Stromal cell of bone marrow (primary cell): ENCODE results near the gene THADA.

Experiments
- DNase-seq: peaks from one replicate; pipeline ENCODE4 v3.0.0-alpha.2; 2012; ENCODE audit warnings: low read depth

THADA gene

DNA sequence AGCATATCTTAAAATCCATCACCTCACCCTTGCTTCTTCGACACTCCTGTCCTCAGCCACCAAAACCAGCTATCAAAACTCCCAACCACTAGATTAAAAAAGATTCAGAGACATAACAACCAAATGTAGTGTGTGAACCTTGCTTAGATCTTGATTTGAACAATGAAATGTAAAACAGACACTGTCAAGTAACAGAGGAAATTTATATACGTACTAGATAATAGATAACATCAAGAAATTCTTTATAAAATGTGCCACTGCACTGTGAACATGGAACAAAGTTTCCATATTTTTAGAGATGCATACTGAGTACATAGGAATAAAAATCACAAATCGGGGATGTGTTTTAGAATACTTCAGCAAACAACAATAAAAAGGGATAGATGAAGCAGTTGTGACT lies 86.0 kb downstream of the THADA start:
- no peak for DNase-seq

DNA sequence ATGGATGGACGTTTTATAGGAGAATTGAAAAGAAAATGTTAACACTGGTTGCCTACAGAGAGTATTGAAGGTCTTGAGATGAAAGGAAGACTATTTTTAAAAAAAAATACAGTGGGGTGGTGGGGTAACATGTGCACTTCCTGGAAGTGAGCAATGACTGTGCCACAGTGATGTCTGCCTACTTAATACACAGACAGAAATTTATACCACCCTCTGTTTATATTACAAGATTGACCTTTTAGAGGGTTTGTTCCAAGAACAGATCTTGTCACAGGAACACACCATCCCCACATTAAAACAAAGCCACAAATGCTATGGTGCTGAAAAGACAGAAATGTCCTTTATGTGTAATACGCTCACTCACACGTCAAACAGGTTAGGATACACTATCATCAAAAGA lies 87.6 kb downstream of the THADA start:
- DNase-seq = no peak

GRCh38 chr2:43507137-43507536 lies 88.7 kb downstream of the THADA start:
- DNase-seq = no peak

GRCh38 chr2:43495727-43496126 lies 100.1 kb downstream of the THADA start:
- no peak for DNase-seq

- DNase-seq = no peak
Measured at GRCh38 chr2:43493954-43494353, 101.9 kb downstream of the THADA start.

DNA sequence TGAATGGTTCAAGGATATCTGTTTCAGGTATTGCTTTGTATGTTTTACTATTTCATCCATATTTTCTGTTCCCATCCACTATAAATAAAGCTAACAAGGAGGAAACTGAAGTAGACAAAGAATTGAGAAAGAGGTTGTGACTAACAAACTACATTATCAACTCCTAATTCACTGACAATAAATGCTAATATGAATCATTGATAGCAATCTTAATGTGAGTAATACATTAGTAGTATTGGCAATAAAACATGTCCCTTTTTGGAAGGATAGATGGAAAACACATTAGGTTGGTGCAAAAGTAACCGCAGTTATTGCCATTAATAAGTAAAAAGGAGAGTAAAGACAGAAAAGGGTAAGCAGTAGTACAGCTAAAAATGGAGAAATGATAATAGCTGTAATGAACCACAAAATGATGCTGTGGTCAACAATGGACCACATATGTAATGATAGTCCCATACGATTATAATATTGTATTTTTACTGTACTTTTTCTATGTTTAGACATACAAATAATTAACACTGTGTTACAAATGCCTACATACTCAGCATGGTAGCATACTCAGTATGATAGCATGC lies 104.7 kb downstream of the THADA start:
- no peak for DNase-seq

- no peak for DNase-seq
Measured at GRCh38 chr2:43490252-43490786, 105.5 kb downstream of the THADA start.

GRCh38 chr2:43488737-43489136 lies 107.1 kb downstream of the THADA start:
- DNase-seq = no peak

DNA sequence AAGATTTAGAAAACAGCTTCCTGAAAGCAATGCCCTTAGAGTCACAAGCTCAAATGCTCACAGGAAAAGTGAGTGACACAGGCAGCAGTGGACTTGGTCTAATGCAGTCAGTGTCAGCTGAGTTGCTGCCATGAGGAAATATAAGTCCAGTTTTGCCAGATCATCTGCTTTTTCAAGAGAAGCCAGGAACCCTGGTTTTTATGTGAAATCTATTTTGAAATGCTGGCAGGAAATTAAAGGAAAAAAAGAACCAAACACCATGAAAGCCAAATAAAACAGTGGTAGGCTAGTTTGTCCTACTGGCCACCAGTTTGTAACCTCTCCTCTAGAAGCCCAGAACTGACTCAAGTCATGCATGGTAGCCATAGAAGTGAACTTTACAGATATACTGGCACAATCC lies 109.2 kb downstream of the THADA start:
- DNase-seq = peak; percentile 81

GRCh38 chr2:43484323-43484930 lies 111.4 kb downstream of the THADA start:
- DNase-seq = peak; percentile 71

DNA sequence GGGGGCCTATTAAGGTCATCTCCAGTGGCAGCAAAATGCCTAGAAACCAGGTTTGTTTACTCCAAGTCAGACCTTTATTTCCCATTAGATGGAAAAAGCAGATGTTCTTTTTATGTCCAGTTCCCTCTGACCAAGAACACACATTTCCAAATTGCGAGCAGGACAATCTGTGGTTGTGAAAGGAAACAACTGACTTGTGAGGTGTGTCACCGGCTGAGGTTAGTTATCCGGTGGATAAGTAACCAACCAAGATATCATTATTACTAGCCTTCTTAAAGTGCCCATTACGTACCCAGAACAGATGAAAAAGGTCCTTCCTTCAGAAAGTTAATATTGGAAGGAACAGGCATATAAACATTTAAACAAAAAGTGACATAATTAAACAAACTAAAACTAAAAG lies 112.9 kb downstream of the THADA start:
- no peak for DNase-seq

GRCh38 chr2:43481927-43482542 lies 113.8 kb downstream of the THADA start:
- DNase-seq = no peak

DNA sequence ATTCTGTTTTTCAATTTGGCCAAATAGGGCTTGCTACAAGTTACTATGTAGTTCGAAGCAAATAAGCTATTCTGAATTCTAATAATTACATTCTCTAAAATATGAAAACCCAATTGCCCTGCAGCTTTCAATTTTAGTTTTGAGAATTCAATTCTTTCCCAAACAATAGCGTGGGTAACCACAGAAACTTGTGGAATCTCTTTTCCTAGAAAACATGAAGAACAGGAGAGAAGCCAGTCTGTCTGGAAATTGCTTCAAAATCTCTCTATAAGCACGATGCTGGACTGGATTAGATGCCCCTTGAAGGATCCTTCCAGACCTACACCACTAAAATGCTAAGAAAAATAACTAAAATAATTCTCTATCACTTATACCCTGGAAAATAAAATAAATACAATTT lies 115.0 kb downstream of the THADA start:
- DNase-seq = no peak

- no peak for DNase-seq
Measured at GRCh38 chr2:43478412-43479086, 117.3 kb downstream of the THADA start.

- DNase-seq = no peak
Measured at GRCh38 chr2:43475922-43476321, 119.9 kb downstream of the THADA start.

DNA sequence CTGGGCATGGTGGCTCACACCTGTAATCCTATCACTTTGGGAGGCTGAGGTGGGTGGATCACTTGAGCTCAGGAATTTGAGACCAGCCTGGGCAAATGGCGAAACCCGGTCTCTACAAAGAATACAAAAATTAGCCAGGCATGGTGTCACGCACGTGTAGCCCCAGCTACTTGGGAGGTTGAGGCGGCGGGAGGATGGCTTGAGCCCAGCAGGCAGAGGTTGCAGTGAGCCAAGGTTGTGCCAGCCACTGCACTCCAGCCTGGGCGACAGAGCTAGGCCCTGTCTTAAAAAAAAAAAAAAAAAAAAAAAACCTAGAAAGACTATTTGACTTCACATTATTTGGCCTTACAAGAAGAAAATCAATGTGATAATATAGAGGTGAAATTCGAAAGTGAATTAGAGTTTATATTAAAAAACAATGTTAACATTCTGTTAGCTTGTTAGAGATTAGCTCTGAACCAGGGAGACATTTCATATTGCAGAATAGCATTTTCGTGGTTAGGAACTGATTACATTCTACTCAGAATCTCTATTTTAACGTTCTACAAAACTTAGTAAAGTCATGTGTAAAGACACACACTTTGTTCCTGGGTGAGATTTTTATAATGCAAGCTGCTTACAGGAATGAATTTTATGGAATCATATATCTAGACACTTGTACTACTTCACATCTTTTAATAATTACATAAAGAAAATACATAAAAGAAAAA lies 120.5 kb downstream of the THADA start:
- no peak for DNase-seq

DNA sequence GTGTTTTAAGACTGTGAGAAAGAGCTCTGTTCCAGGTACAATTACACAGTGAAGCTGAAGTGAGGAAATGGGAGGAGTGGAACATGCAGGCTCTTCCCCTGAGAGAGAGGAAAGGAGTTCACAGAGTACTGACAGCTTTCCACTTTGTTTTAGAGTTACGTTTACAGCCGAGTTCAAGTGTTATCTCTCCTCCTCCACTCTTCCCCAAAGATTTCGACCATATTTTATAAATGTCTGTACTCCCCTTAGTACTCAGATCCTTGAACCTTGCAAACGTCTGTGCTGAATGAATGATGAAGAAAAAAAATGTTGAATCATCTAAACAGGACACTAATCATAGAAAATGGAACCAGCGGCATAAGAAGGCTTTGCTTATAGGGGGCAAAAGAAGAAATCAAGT lies 121.6 kb downstream of the THADA start:
- DNase-seq = no peak

DNA sequence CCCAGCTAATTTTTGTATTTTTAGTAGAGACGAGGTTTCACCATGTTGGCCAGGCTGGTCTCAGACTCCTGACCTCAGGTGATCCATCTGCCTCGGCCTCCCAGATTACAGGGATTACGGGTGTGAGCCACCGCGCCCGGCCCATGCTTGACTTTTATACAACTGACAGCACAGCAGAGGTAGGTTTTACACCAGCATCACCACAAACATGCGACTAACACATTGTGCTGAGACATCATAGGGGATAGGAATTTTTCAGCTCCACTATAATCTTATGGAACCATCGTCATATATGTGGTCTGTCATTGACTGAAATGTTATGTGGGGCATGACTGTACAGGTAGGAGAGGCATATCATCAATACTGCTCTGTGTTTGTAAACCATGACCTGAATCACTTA lies 122.1 kb downstream of the THADA start:
- no peak for DNase-seq

DNA sequence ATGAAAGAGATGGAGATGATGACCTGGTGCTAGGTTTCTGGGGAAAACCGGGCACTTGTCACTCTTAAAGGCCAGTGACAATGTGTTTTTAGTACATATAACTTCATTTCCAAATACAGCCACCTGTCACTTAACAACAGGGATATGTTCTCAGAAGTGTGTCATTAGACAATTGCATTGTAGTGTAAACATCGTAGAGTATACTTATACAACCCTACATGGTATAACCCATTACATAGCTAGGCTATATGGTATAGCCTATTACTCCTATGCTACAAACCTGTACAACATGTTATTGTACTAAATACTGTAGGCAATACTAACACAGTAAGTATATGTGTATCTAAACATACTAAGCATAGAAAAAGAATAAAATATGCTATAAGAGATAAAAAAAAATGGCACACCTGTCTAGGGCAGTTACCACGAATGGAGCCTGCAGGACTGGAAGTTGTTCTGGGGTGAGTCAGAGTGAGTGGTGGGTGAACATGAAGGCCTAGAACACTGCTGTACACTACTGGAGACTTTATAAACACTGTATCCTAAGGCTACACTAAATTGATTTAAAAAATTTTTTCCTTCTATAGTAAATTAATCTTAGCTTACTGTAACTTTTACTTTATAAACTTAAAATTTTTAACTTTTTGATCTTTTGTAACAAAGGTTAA lies 123.2 kb downstream of the THADA start:
- no peak for DNase-seq

- no peak for DNase-seq
Measured at GRCh38 chr2:43469713-43470112, 126.1 kb downstream of the THADA start.

DNA sequence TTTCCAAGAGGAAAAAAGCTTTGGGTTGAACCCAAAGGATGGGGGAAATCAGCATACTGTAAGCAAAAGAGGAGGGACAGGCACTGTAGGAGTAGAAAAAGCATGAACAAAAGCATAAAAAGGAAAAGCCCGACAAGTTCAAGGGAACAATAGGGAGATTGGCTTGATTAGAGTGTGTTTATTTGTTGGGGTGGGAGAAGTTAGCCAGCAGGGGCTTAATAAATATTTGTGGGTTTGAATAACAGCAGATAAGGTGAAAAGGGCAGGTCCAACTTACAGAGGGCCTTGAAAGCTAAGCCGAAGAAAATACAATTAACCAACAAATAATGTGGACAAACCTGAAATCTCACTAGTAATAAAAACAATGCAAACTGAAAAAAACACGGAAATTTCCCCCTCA lies 126.7 kb downstream of the THADA start:
- no peak for DNase-seq

GRCh38 chr2:43467891-43468290 lies 127.9 kb downstream of the THADA start:
- no peak for DNase-seq
